ENCODE results near the gene HOXB7.

The HOXB7 gene

GRCh38 chr17:48610282-48611211, at the start of gene HOXB7:
TSS of gene HOXB7 (minus strand) at chr17:48611017. CDS start at chr17:48610918, 99 bp downstream.
- in situ Hi-C loops (cut with HindIII; ENCODE audit: low pct_ligation_motif_present, low pct_unique_long_range_greater_than_20kb, low sequenced_read_pairs) = no loop called here
- peak; percentile 80 for DNase-seq

GRCh38 chr17:48655913-48656312, 45.1 kb upstream of the HOXB7 start:
- in situ Hi-C loops (cut with HindIII; ENCODE audit: low pct_ligation_motif_present, low pct_unique_long_range_greater_than_20kb, low sequenced_read_pairs) = no loop called here
- DNase-seq = no peak

GRCh38 chr17:48649741-48650140, 38.9 kb upstream of the HOXB7 start:
- DNase-seq = no peak
- in situ Hi-C loops (cut with HindIII; ENCODE audit: low pct_ligation_motif_present, low pct_unique_long_range_greater_than_20kb, low sequenced_read_pairs) = no loop called here

- in situ Hi-C loops (cut with HindIII; ENCODE audit: low pct_ligation_motif_present, low pct_unique_long_range_greater_than_20kb, low sequenced_read_pairs) = no loop called here
- no peak for DNase-seq
Measured at GRCh38 chr17:48647963-48648245, 37.1 kb upstream of the HOXB7 start.

GRCh38 chr17:48647103-48647962, 36.5 kb upstream of the HOXB7 start:
- DNase-seq = peak; percentile 71
- in situ Hi-C loops (cut with HindIII; ENCODE audit: low pct_ligation_motif_present, low pct_unique_long_range_greater_than_20kb, low sequenced_read_pairs) = no loop called here

- in situ Hi-C loops (cut with HindIII; ENCODE audit: low pct_ligation_motif_present, low pct_unique_long_range_greater_than_20kb, low sequenced_read_pairs) = no loop called here
- peak; percentile 74 for DNase-seq
Measured at GRCh38 chr17:48646183-48647102, 35.6 kb upstream of the HOXB7 start.

- in situ Hi-C loops (cut with HindIII; ENCODE audit: low pct_ligation_motif_present, low pct_unique_long_range_greater_than_20kb, low sequenced_read_pairs) = no loop called here
- peak; percentile 28 for DNase-seq
Measured at GRCh38 chr17:48645639-48646182, 34.9 kb upstream of the HOXB7 start.

GRCh38 chr17:48644910-48645557, 34.2 kb upstream of the HOXB7 start:
- in situ Hi-C loops (cut with HindIII; ENCODE audit: low pct_ligation_motif_present, low pct_unique_long_range_greater_than_20kb, low sequenced_read_pairs) = no loop called here
- no peak for DNase-seq

GRCh38 chr17:48644159-48644558, 33.3 kb upstream of the HOXB7 start:
- in situ Hi-C loops (cut with HindIII; ENCODE audit: low pct_ligation_motif_present, low pct_unique_long_range_greater_than_20kb, low sequenced_read_pairs) = no loop called here
- no peak for DNase-seq

- no peak for DNase-seq
- in situ Hi-C loops (cut with HindIII; ENCODE audit: low pct_ligation_motif_present, low pct_unique_long_range_greater_than_20kb, low sequenced_read_pairs) = no loop called here
Measured at GRCh38 chr17:48643697-48644012, 32.8 kb upstream of the HOXB7 start.

GRCh38 chr17:48642843-48643696, 32.3 kb upstream of the HOXB7 start:
- in situ Hi-C loops (cut with HindIII; ENCODE audit: low pct_ligation_motif_present, low pct_unique_long_range_greater_than_20kb, low sequenced_read_pairs) = no loop called here

GRCh38 chr17:48642059-48642842, 31.4 kb upstream of the HOXB7 start:
- DNase-seq = no peak
- in situ Hi-C loops (cut with HindIII; ENCODE audit: low pct_ligation_motif_present, low pct_unique_long_range_greater_than_20kb, low sequenced_read_pairs) = no loop called here

More at GRCh38 chr17:48642843-48643696, 32.3 kb upstream of the HOXB7 start:
- DNase-seq = no peak

- DNase-seq = no peak
- in situ Hi-C loops (cut with HindIII; ENCODE audit: low pct_ligation_motif_present, low pct_unique_long_range_greater_than_20kb, low sequenced_read_pairs) = no loop called here
Measured at GRCh38 chr17:48641541-48642058, 30.8 kb upstream of the HOXB7 start.

GRCh38 chr17:48640858-48641180, 30.0 kb upstream of the HOXB7 start:
- in situ Hi-C loops (cut with HindIII; ENCODE audit: low pct_ligation_motif_present, low pct_unique_long_range_greater_than_20kb, low sequenced_read_pairs) = no loop called here
- DNase-seq = no peak

GRCh38 chr17:48639982-48640857, 29.4 kb upstream of the HOXB7 start:
- no peak for DNase-seq
- in situ Hi-C loops (cut with HindIII; ENCODE audit: low pct_ligation_motif_present, low pct_unique_long_range_greater_than_20kb, low sequenced_read_pairs) = no loop called here

GRCh38 chr17:48639136-48639535, 28.3 kb upstream of the HOXB7 start:
- in situ Hi-C loops (cut with HindIII; ENCODE audit: low pct_ligation_motif_present, low pct_unique_long_range_greater_than_20kb, low sequenced_read_pairs) = no loop called here
- no peak for DNase-seq
